Astrocyte of the cerebellum (primary cell): ENCODE results near the gene TSPAN5.

Experiments
- DNase-seq: peaks from one replicate; pipeline ENCODE4 v3.0.0-alpha.2; 2011; ENCODE audit warnings: low read depth
- H3K4me3 ChIP-seq: 2 replicates; pipeline ENCODE4 v1.5.1; 2011; ENCODE audit warnings: mild to moderate bottlenecking, low read depth, low read length, moderate library complexity
- in situ Hi-C: cut with HindIII; loops from 2 replicates; pipeline ENCODE4 v1.10.0; 2017; ENCODE audit warnings: low sequenced_read_pairs
- TF ChIP-seq, protein P1 (sequence below): IDR thresholded peaks from 2 replicates; pipeline ENCODE4 v1.5.1; 2012; ENCODE audit warnings: low read length, low read depth, moderate library complexity, mild to moderate bottlenecking; ENCODE audit errors: missing control alignments

TSPAN5 gene

DNA sequence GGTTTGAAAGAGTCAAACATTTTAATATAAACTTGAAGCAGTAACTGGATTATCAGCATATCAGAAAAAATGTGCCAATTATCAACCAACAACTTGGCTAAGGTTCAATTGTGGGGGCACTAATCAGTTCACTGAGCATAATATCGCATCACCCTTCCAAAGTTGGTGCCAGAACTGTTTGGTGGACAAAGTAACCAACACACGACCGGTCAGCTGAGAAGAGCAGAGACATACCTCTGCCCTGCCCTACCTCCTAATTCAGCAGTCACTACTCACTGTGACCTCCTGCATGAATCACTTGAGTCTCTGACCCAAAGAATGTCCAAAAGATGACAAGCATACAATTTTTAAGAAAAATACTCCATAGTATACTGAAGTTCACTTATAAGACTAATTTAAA is 53.2 kb downstream of the TSPAN5 start:
- TF ChIP-seq, protein P1, sequence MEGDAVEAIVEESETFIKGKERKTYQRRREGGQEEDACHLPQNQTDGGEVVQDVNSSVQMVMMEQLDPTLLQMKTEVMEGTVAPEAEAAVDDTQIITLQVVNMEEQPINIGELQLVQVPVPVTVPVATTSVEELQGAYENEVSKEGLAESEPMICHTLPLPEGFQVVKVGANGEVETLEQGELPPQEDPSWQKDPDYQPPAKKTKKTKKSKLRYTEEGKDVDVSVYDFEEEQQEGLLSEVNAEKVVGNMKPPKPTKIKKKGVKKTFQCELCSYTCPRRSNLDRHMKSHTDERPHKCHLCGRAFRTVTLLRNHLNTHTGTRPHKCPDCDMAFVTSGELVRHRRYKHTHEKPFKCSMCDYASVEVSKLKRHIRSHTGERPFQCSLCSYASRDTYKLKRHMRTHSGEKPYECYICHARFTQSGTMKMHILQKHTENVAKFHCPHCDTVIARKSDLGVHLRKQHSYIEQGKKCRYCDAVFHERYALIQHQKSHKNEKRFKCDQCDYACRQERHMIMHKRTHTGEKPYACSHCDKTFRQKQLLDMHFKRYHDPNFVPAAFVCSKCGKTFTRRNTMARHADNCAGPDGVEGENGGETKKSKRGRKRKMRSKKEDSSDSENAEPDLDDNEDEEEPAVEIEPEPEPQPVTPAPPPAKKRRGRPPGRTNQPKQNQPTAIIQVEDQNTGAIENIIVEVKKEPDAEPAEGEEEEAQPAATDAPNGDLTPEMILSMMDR = no peak
- H3K4me3 ChIP-seq = no peak overlapping the region
- DNase-seq = no peak
- in situ Hi-C loops = no loop called here

DNA sequence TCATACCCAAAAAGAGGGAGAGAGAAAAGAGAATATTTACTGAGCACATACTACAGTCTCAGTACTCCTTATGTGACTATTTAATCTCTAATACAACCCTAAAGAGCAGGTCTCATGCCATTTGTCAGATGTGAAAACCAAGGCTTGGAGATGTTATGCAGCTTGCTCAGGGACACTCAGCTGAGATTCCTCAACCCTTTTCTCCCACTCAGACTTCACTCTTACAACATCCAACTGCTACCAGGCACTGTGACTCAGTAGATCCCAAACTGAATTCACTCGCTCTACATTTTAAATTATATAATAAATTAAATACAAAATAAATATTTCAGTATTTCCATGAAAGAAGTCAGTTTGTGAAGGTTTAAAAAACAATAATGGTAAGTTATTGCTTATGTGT is 53.7 kb downstream of the TSPAN5 start:
- in situ Hi-C loops = no loop called here
- no peak for DNase-seq
- TF ChIP-seq, protein P1 = no peak
- H3K4me3 ChIP-seq = no peak overlapping the region

DNA sequence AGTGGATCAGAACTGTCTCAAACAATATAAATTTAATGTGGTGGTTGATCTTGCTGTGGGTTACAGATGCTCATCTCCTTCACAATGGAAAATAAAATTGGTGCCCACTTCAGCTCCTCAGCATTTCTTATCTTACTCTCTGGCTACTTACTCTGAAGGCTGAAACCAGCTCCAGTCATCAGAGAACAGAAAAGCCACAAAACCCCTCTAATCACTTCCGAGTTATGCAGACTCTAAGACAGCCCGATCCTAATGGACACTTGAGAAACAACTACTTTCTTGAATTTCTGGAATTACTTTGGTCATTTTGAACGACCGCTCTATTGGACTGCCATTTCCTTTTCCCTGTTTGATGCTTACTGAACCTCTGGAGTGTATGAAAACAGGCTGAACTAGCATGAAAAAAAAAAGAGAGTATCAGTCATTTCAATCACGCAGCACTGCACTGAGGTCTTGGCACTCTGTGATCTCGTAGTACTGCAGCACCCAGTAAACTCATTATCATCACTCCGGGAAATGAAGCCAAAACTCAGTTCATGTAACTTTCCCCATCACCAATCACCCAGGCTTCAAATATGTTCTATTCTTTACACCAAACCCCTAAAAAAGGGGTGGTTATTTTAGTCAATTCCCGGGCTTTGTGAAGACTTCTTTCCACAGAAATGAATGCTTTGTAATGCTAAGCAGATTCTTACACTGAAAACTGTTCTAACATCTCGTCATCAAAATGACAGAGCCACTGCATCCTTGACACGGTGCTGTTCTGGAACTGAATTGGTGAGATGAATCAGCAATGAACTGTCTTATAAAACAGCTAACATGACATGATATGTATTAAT is 54.5 kb downstream of the TSPAN5 start:
- no peak overlapping the region for H3K4me3 ChIP-seq
- DNase-seq = no peak
- in situ Hi-C loops = no loop called here
- TF ChIP-seq, protein P1 = no peak

DNA sequence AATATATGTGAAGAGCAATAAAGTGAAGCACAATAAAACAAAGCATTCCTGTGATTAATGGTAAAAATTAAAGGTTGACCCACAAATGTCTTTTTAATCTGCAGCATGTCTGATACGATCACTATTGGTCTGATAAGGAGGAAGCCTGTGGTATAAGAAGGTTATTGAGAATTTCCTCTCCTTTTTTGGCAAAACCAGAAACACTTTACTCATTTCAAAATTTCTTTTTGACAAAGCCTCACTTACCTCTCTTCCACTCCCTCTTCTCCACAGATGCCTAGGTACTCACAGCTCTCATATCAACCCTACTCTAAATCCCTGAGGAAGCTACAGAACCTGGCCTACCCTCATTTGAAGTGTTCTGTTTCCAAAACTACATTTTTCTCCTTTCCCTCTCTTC is 56.1 kb downstream of the TSPAN5 start:
- no peak for DNase-seq
- H3K4me3 ChIP-seq = no peak overlapping the region
- in situ Hi-C loops = no loop called here
- TF ChIP-seq, protein P1 = no peak

DNA sequence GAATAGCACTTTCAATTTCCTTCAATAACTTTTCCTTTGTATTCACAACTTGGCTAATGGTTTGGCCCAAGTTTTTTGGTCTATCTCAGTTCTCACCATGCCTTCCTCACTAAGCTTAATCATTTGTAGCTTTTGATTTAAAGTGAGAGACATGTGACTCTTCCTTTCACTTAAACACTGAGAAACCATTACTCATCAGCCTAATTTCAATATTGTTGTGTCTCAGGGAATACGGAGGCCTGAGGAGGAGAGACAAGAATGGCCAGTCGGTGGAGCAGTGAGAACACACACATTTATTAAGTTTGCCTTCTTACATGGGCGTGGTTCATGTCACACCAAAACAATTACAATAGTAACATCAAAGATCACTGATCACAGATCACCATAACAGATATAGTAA is 56.7 kb downstream of the TSPAN5 start:
- in situ Hi-C loops = no loop called here
- TF ChIP-seq, protein P1 = no peak
- DNase-seq = no peak
- H3K4me3 ChIP-seq = no peak overlapping the region

DNA sequence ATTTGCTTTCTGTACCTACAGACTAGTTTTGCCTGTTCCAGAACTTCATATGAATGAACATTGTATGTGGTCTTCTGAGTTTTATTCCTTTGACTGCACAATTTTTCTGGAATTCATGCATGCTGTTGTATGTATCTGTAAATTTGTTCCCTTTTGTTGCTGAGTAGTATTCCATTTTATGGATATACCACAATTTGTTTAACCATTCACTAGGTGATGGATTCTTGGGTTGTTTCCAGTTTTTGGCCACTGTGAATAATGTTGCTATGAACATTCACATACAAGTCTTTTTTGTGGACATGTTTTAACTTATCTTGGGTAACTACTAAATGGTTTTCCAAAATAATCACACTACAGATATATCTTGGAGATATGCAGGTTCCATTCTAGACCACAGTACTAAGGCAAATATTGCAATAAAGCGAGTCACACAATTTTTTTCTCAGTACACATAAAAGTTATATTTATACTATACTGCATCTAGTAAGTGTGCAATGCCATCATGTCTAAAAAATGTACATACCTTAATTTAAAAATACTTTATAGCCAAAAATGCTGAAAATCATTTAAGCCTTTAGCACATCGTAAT is 58.7 kb downstream of the TSPAN5 start:
- H3K4me3 ChIP-seq = no peak overlapping the region
- in situ Hi-C loops = no loop called here
- DNase-seq = no peak
- TF ChIP-seq, protein P1 = no peak
